A549 (cell line): ENCODE measurements around the gene HNF1A.

Experiments
- CBX2 ChIP-seq: fragments of 200-600 bp; sonication (generic); IDR thresholded peaks from 2 replicates; pipeline ENCODE4 v1.6.1; 2016; ENCODE audit warnings: low read depth, mild to moderate bottlenecking, borderline replicate concordance
- CTCF ChIP-seq: fragments of >200 bp; sonication (Bioruptor Twin); formaldehyde crosslinking; IDR thresholded peaks from 3 replicates; pipeline ENCODE4 v1.5.1; 2016
- EP300 ChIP-seq, 2 experiments: fragments of >200 bp; sonication (Bioruptor Twin); formaldehyde crosslinking; IDR thresholded peaks; 2 replicates in 1 of 2; 3 replicates in 1 of 2; pipeline ENCODE4 v1.6.1; 2016 to 2017
- HDAC2 ChIP-seq: fragments of 200-600 bp; sonication (generic); IDR thresholded peaks from 2 replicates; pipeline ENCODE4 v1.6.1; 2016
- JUN ChIP-seq, 2 experiments: fragments of >200 bp; sonication (Bioruptor Twin); formaldehyde crosslinking; IDR thresholded peaks; 2 replicates in 1 of 2; 3 replicates in 1 of 2; pipeline ENCODE4 v1.6.1; 2016 to 2017
- JUNB ChIP-seq: fragments of >200 bp; sonication (Bioruptor Twin); formaldehyde crosslinking; IDR thresholded peaks from 2 replicates; pipeline ENCODE4 v1.6.1; 2016
- MAFK ChIP-seq: fragments of 450-650 bp; IDR thresholded peaks from 2 replicates; pipeline ENCODE4 v1.6.1; 2014; ENCODE audit not compliant: partially characterized antibody
- MAZ ChIP-seq: fragments of 150-350 bp; IDR thresholded peaks from 2 replicates; pipeline ENCODE4 v1.6.1; 2014; ENCODE audit warnings: antibody characterized with exemption, low read depth, low read length, borderline replicate concordance
- MYC ChIP-seq: IDR thresholded peaks from 2 replicates; pipeline ENCODE4 v1.6.1; 2012; ENCODE audit warnings: mild to moderate bottlenecking, inconsistent platforms, low read length, improper control_type of control experiment, borderline replicate concordance
- POLR2A ChIP-seq: IDR thresholded peaks from 2 replicates; pipeline ENCODE4 v1.6.1; 2012; ENCODE audit warnings: mild to moderate bottlenecking, low read length
- RCOR1 ChIP-seq: fragments of 150-350 bp; IDR thresholded peaks from 2 replicates; pipeline ENCODE4 v1.6.1; 2014; ENCODE audit warnings: antibody characterized with exemption, low read length, low read depth
- SMC3 ChIP-seq: fragments of >200 bp; sonication (Bioruptor Twin); formaldehyde crosslinking; IDR thresholded peaks from 3 replicates; pipeline ENCODE4 v1.6.1; 2018; ENCODE audit warnings: inconsistent platforms
- TP53 ChIP-seq: fragments of 250-450 bp; sonication (Bioruptor Pico); IDR thresholded peaks from 2 replicates; pipeline ENCODE4 v1.5.0; 2021; ENCODE audit warnings: mild to moderate bottlenecking, moderate library complexity
- ZSCAN20 ChIP-seq: fragments of 250-450 bp; sonication (Bioruptor Pico); IDR thresholded peaks from 2 replicates; pipeline ENCODE4 v1.8.0; 2022; ENCODE audit warnings: mild to moderate bottlenecking, moderate library complexity

- no peak for TF ChIP-seq JUN (IDR thresholded peaks at IDR 0.05)
- no peak for TF ChIP-seq SMC3
- TF ChIP-seq CTCF: no peak
- no peak for TF ChIP-seq HDAC2
- no peak for TF ChIP-seq EP300 (IDR thresholded peaks at IDR 0.05)
- TF ChIP-seq POLR2A: no peak
- TF ChIP-seq RCOR1: no peak
- TF ChIP-seq CBX2: no peak
- TF ChIP-seq MAFK: no peak
- no peak for TF ChIP-seq JUNB
- TF ChIP-seq TP53: no peak
- no peak for TF ChIP-seq ZSCAN20
- TF ChIP-seq MAZ: no peak
- no peak for TF ChIP-seq MYC
Observed at GRCh38 chr12:120997448-120997847, 19.1 kb downstream of the HNF1A start.
